Measurements from ENCODE around the gene NSMCE1. TPM values are rescaled to one million over a fixed set of nuclear protein-coding genes. Genes with fewer than 3 reads are reported as not detected.

The NSMCE1 gene
- total RNA-seq, 1 donor from 2014 or later = 53.0 TPM

DNA sequence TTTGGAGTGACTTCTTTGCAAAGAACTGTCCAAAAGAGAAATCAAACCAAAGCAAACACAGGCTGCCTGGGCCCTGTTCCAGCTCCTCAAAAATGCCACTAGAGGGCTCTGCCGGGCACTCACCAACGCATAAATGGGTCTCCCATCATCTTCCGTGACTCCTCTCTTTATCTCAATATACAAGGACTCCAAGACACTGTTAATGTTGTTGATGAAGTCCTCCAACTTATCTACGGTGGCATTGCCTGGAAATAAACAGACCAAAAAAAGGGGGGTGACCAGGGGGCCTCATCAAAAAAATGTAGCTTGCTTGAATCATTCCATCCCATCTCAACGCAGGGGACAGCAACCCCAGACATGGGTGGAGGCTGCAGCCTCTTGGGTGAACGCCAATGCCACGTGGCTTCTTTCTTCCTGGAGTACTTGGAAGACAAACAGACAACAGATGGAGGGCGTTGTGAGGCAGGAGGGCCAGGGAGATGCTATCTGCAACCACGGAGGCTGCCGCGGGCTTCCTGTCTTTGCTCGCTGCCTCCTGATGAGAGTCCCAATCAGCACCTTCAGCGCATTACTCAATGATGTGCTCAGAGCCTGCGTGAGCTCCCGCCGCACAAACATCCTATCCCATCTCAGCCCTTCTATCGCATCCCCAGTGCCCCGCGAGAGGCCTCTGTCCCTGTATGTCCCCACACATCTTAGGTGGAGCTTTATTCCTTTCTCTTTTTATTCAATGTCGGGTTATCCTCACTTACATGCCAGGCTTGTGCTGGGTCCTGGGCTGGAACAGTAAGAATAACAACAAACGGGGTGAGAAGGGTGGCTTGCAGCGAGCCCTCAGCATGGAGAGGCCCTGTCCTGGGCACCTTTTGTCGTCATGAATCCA, 33.3 kb downstream of the NSMCE1 start:
- TF ChIP-seq, protein P1, sequence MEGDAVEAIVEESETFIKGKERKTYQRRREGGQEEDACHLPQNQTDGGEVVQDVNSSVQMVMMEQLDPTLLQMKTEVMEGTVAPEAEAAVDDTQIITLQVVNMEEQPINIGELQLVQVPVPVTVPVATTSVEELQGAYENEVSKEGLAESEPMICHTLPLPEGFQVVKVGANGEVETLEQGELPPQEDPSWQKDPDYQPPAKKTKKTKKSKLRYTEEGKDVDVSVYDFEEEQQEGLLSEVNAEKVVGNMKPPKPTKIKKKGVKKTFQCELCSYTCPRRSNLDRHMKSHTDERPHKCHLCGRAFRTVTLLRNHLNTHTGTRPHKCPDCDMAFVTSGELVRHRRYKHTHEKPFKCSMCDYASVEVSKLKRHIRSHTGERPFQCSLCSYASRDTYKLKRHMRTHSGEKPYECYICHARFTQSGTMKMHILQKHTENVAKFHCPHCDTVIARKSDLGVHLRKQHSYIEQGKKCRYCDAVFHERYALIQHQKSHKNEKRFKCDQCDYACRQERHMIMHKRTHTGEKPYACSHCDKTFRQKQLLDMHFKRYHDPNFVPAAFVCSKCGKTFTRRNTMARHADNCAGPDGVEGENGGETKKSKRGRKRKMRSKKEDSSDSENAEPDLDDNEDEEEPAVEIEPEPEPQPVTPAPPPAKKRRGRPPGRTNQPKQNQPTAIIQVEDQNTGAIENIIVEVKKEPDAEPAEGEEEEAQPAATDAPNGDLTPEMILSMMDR (IDR thresholded peaks at IDR 0.05) = peak; percentile 85
- Histone ChIP-seq H3K27ac (peak overlapping the region; percentile 78), H3K27me3 (ENCODE audit: low read depth) (no peaks in the 10 kb centered on the region), H3K36me3 (peaks cover 33% of the 10 kb centered on the region), H3K4me3 (peak overlapping the region; percentile 6), H3K9me3 (no peaks in the 10 kb centered on the region), H3K4me1 (peaks cover 81% of the 10 kb centered on the region)
- ATAC-seq (peak; percentile 68 to 77), DNase-seq (peak; percentile 85)
- intact Hi-C loops (cut with DNase I) = no loop called here

DNA sequence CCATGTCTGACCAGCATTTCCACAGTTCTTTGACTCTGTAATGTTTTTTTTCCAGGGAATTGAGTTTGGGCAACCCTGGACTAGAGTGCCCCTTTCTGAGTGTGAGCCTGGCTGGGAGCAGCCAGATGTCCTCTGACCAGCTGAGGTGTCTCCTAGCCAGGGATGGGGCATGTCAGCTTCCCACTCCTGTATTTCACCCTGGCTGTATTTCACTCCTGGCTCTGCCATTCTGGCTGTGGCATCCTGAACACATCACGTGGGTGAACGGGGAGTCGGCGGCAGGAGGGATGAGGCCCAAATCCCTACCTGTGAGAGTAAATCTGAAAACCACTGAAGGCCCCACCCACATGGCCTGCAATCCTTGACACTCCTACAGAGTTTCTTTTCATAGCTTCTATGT, 34.0 kb downstream of the NSMCE1 start:
- intact Hi-C loops (cut with DNase I) = loop anchor here (5.0 kb wide), 1 partner anchor 133 kb away; no protein-coding TSS in a partner anchor
- H3K9me3 ChIP-seq = no peaks in the 10 kb centered on the region
- H3K36me3 ChIP-seq = peaks cover 40% of the 10 kb centered on the region
- H3K27ac ChIP-seq = peak overlapping the region; percentile 78
- H3K4me3 ChIP-seq = peak overlapping the region; percentile 6
- DNase-seq = no peak
- H3K27me3 ChIP-seq (ENCODE audit: low read depth) = no peaks in the 10 kb centered on the region
- peaks cover 81% of the 10 kb centered on the region for H3K4me1 ChIP-seq
- TF ChIP-seq, protein P1 (IDR thresholded peaks at IDR 0.05) = no peak
- no peak for ATAC-seq

DNA sequence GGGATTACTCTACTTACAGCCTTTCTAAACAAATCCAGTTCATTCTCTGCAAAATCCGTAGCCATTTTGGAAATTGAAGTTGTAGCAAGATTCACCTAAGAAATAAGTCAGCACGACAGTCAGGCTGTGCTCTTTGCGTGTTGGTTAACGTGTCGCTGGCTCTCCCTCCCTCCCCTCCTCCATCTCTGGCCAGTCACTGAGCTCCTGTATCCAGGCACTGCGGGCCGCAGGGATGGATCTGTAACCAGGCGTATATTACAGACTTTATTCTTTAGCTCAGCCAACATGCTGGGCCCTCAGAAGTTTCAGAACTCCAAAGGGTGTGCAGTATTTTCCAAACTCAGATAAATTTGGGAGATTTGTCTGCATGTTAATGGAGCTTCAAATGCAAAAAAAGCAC, 34.4 kb downstream of the NSMCE1 start:
- no peak overlapping the region for H3K4me3 ChIP-seq
- H3K4me1 ChIP-seq = peaks cover 82% of the 10 kb centered on the region
- TF ChIP-seq, protein P1 (IDR thresholded peaks at IDR 0.05) = no peak
- DNase-seq = peak; percentile 26
- peaks cover 43% of the 10 kb centered on the region for H3K36me3 ChIP-seq
- peak overlapping the region; percentile 78 for H3K27ac ChIP-seq
- no peaks in the 10 kb centered on the region for H3K27me3 ChIP-seq (ENCODE audit: low read depth)
- no peak for ATAC-seq
- H3K9me3 ChIP-seq = no peaks in the 10 kb centered on the region
- intact Hi-C loops (cut with DNase I) = loop anchor here (5.0 kb wide), 1 partner anchor 133 kb away; no protein-coding TSS in a partner anchor

DNA sequence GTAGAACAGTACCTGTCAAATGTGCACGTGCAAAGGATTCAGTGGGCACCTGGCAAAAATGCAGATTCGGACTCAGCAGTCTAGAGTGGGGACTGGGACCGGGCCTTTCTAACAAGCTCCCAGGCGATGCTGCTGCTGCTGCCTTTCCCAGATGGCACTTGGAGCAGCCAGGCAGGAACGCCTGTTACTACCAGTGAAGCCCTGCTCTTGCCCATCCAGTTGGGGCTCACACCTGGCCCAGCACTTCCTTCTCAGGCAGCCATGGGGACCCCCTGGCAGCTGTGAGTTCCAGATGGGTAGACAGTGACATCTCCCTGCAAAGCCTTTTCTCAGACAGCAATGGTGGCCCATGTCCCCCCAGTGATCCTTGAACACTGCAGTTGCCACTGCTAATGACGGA, 34.8 kb downstream of the NSMCE1 start:
- intact Hi-C loops (cut with DNase I) = loop anchor here (5.0 kb wide), 1 partner anchor 134 kb away; no protein-coding TSS in a partner anchor

DNA sequence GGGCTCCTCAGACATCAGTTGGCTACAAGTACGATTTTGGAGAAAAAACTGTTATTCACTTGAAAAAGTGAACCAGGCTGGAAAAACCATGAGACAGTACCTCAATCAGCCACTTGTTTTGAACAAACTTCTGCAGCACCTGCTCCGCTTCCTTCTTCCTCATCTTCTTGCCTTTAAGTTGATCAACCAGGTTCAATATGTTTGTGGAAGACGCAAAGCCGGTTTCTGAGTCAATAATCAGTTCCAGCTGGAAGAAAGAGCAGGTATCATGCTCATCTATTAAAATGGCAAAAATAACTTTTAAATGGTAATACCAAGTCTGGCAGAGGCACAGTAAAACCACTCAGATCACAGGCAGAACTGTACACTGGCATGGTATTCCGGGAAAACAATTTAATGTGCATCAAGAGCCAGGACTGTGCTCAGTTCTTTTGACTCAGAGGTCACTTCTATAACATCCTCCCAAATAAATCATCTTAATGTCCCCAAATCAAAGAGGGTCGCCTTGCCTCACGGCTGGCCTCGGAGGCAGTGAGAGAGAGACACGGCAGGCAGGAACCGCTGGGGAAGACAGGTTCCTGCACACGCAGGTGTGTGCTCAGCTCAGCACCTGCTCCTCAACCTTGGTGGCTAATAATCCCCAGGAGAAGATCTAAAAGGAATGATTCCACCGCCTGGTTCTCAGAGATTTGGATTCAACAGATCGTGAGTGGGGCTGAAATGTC, 35.5 kb downstream of the NSMCE1 start:
- H3K4me3 ChIP-seq = no peak overlapping the region
- H3K27ac ChIP-seq = peak overlapping the region; percentile 78
- peaks cover 43% of the 10 kb centered on the region for H3K36me3 ChIP-seq
- TF ChIP-seq, protein P1 (IDR thresholded peaks at IDR 0.05) = no peak
- H3K27me3 ChIP-seq (ENCODE audit: low read depth) = no peaks in the 10 kb centered on the region
- ATAC-seq (no peak), DNase-seq (peak; percentile 17)
- H3K4me1 ChIP-seq = peaks cover 74% of the 10 kb centered on the region
- intact Hi-C loops (cut with DNase I) = loop anchor here (5.0 kb wide), 1 partner anchor 134 kb away; no protein-coding TSS in a partner anchor
- no peaks in the 10 kb centered on the region for H3K9me3 ChIP-seq

More for the DNA sequence above, 34.8 kb downstream of the NSMCE1 start:
- H3K4me3 ChIP-seq = no peak overlapping the region
- no peaks in the 10 kb centered on the region for H3K27me3 ChIP-seq (ENCODE audit: low read depth)
- TF ChIP-seq, protein P1 (IDR thresholded peaks at IDR 0.05) = no peak
- ATAC-seq (no peak), DNase-seq (peak; percentile 37)
- no peaks in the 10 kb centered on the region for H3K9me3 ChIP-seq
- peaks cover 80% of the 10 kb centered on the region for H3K4me1 ChIP-seq
- H3K27ac ChIP-seq = peak overlapping the region; percentile 78
- peaks cover 43% of the 10 kb centered on the region for H3K36me3 ChIP-seq
